Measurements from ENCODE around the gene STXBP4.

The STXBP4 gene

DNA sequence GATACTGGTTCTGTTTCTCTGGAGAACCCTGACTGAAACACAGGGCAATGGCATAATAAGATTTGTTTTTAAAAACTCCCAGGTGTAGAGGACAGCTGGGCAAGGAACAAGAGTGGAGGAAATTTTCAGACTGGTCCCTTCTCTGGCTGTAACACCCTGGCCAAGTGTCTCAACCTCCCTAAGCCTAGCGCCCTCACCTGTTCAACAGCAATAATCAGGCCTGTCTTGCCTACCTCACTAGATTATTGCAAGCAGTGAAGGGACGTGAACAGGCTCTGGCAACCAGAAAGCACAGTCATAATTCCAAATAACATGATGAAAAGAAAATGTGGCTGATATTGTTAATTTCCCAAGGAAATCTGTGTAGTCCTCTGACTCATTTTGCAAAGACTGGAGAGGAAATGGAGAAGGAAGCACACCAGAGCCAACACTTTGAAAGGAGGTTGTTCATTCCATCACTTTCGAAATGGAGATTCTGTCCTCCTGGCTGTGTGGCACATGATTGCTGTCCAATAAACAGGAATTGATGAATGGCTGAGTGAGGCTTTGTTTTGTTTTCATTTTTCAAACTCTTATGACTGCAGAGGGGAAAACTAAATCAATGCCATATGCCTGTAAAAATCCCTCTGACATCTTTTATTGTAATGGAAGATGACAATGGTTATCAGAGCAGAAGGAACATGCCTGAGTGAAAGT lies 208.7 kb downstream of the STXBP4 start:
- DNase-seq: no peak

- no peak for DNase-seq
These were observed 209.3 kb downstream of the STXBP4 start for GRCh38 chr17:55177855-55178217.

GRCh38 chr17:55186937-55187770 lies 218.6 kb downstream of the STXBP4 start:
- no peak for DNase-seq

DNA sequence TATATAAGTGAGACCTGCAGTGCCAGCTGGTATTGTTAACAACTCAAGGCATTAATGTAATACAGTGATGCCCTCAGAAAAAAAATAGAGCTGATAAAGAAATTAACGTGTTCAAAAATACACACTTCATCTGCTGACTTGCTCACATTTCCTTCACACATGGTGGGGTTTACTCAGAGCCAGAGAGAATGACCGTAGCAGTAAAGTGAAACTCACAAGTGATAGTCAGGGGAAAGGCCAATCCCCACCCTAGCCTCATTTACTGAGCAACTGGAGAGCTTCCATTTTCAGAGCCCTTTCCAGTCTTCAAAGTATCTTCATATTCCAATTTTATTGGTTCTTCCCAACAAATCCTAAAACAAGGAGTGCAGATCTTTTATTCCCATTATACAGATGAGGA lies 222.2 kb downstream of the STXBP4 start:
- no peak for DNase-seq

- DNase-seq: no peak
These were observed 230.3 kb downstream of the STXBP4 start for GRCh38 chr17:55198690-55199370.

DNA sequence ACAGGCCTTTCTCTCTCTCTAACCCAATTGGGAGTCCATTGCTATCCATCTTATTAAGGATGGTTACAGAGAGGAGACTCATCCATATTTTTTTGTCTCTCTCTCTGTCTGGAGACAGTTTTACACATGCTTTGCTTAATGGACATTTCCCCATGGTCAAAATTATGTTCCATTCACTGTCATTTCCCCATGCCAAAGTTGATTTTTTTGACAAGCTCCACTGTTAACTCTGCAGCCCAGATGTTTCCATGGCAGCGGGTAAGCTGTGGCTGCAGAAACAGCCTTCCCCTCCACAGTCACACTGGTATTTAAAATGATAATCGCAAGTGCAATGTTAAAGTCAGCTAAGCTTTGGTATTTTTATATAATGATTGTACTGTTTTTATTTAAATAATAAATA lies 232.3 kb downstream of the STXBP4 start:
- no peak for DNase-seq

GRCh38 chr17:55201308-55201932 lies 232.9 kb downstream of the STXBP4 start:
- DNase-seq: no peak

GRCh38 chr17:55202896-55203295 lies 234.3 kb downstream of the STXBP4 start:
- DNase-seq: no peak

- DNase-seq: no peak
These were observed 239.7 kb downstream of the STXBP4 start for GRCh38 chr17:55208078-55208812.

GRCh38 chr17:55210292-55210691 lies 241.7 kb downstream of the STXBP4 start:
- DNase-seq: no peak

DNA sequence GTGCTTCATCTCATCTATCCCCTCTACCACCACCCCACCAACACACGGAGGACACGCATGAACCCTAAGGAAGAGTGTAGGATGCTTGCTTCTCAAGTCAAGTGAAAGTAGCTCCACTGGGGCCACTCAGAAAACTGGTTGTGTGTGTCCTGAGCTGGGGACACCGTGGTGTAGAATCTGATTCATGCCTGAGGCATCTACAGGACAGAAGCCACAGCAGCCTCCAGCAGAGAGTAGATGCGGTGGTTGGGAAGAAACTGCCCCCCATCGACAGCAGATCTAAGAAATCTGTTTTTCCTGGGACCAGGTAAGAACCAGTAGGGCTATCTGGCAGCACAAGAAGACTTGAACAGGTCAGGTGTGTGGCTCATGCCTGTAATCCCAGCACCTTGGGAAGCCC lies 244.3 kb downstream of the STXBP4 start:
- DNase-seq: no peak

- no peak for DNase-seq
These were observed 247.1 kb downstream of the STXBP4 start for GRCh38 chr17:55215711-55216110.

GRCh38 chr17:55216888-55217287 lies 248.3 kb downstream of the STXBP4 start:
- no peak for DNase-seq

GRCh38 chr17:55219459-55219858 lies 250.9 kb downstream of the STXBP4 start:
- DNase-seq: no peak

DNA sequence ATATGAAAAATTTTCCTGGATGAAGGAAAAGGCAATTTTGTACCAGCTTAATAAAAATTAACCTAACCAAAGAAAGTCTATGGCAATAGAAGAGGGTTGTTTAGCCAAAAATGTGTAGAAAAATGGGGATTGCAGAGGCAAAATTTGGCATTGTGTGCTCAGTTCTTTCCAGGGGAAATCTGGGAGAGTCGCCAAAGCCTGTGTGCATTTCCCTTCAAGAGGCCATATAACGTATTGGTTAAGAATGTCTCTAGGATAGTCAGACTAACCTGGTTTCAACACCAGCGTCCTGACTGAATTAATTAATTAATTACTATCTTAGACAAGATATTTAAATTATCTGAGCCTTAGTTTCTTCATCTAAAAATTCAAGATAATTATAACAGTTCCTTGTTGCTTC lies 251.4 kb downstream of the STXBP4 start:
- no peak for DNase-seq
